ENCODE results near the gene RS1. TPM values are rescaled to one million over a fixed set of nuclear protein-coding genes. Genes with fewer than 3 reads are reported as not detected.
A peak's percentile ranks its signal among the peaks of the same experiment; 100 is the strongest.

Gene RS1
- total and polyA plus RNA-seq, 4 donors: not detected

GRCh38 chrX:18674788-18675735 lies 3.2 kb upstream of the RS1 start:
- H3K4me1 ChIP-seq (ENCODE audit: control insufficient read depth in 4 of 4, insufficient read depth in 4 of 4, low read length in 3 of 4): no peaks in the 10 kb centered on the region
- 2% methylated on average over 74 of the region's 74 CpGs for WGBS
- H3K9ac ChIP-seq (ENCODE audit: low read depth in 1 of 2, low read length in 2 of 2): peak overlapping the region; percentile 59 to 71
- no peaks in the 10 kb centered on the region for H3K9me3 ChIP-seq (ENCODE audit: control insufficient read depth in 4 of 4, low read length in 3 of 4)
- TF ChIP-seq REST (IDR thresholded peaks at IDR 0.05): peak; percentile 11
- peak; percentile 100 for TF ChIP-seq ATF3 (IDR thresholded peaks at IDR 0.05)
- no peak for TF ChIP-seq CTCF (IDR thresholded peaks at IDR 0.05; ENCODE audit: low read depth, low read length, missing input control)
- TF ChIP-seq GABPA (IDR thresholded peaks at IDR 0.05 in 1 of 2, conservative IDR thresholded peaks at IDR 0.05 in 1 of 2): peak; percentile 29 to 37
- TF ChIP-seq FOXA2 (IDR thresholded peaks at IDR 0.05): no peak
- TF ChIP-seq HNF4A (conservative IDR thresholded peaks at IDR 0.05): peak in 1 of 2 donors; percentile 6
- TF ChIP-seq NR2F2 (IDR thresholded peaks at IDR 0.05): peak; percentile 25
- peak; percentile 66 for TF ChIP-seq MAX (IDR thresholded peaks at IDR 0.05)
- no peak for TF ChIP-seq HNF4G (IDR thresholded peaks at IDR 0.05)
- TF ChIP-seq SP1 (IDR thresholded peaks at IDR 0.05): no peak
- peak; percentile 2 to 19 for TF ChIP-seq RAD21 (IDR thresholded peaks at IDR 0.05)
- no peak for TF ChIP-seq FOXA1 (IDR thresholded peaks at IDR 0.05)
- H3K27ac ChIP-seq (ENCODE audit: low read depth in 1 of 2, low read length in 2 of 2): peak overlapping the region; percentile 57 to 63
- H3K36me3 ChIP-seq (ENCODE audit: control insufficient read depth in 4 of 4, insufficient read depth in 3 of 4, low read depth in 1 of 4, low read length in 3 of 4): no peaks in the 10 kb centered on the region
- H3K27me3 ChIP-seq (ENCODE audit: control insufficient read depth in 4 of 4, insufficient read depth in 4 of 4, low read length in 3 of 4): no peaks in the 10 kb centered on the region
- DNase-seq (ENCODE audit: low spot score): peak; percentile 79
- peak overlapping the region; percentile 57 to 86 (median 78) for H3K4me3 ChIP-seq (ENCODE audit: low read depth in 1 of 3, low read length in 3 of 3)

- no peaks in the 10 kb centered on the region for H3K36me3 ChIP-seq (ENCODE audit: control insufficient read depth in 4 of 4, insufficient read depth in 3 of 4, low read depth in 1 of 4, low read length in 3 of 4)
- TF ChIP-seq RAD21 (IDR thresholded peaks at IDR 0.05) (peak in 1 of 2 donors; percentile 18), HNF4A (conservative IDR thresholded peaks at IDR 0.05) (peak in 1 of 2 donors; percentile 15), GABPA (IDR thresholded peaks at IDR 0.05 in 1 of 2, conservative IDR thresholded peaks at IDR 0.05 in 1 of 2) (no peak)
- H3K4me3 ChIP-seq (ENCODE audit: low read depth in 1 of 3, low read length in 3 of 3): peak overlapping the region; percentile 31 to 86 (median 41)
- H3K9ac ChIP-seq (ENCODE audit: low read depth in 1 of 2, low read length in 2 of 2): no peak overlapping the region
- no peaks in the 10 kb centered on the region for H3K4me1 ChIP-seq (ENCODE audit: control insufficient read depth in 4 of 4, insufficient read depth in 4 of 4, low read length in 3 of 4)
- H3K27ac ChIP-seq (ENCODE audit: low read depth in 1 of 2, low read length in 2 of 2): peak overlapping the region in 1 of 2 donors; percentile 35
- peak; percentile 36 for DNase-seq (ENCODE audit: low spot score)
- WGBS: 1% methylated on average over 19 of the region's 19 CpGs
- no peaks in the 10 kb centered on the region for H3K27me3 ChIP-seq (ENCODE audit: control insufficient read depth in 4 of 4, insufficient read depth in 4 of 4, low read length in 3 of 4)
- H3K9me3 ChIP-seq (ENCODE audit: control insufficient read depth in 4 of 4, low read length in 3 of 4): no peaks in the 10 kb centered on the region
These were observed 2.5 kb upstream of the RS1 start for GRCh38 chrX:18674417-18674787.
